GM23338 (cell line): ENCODE results near the gene SLC15A5. TPM values are rescaled to one million over a fixed set of nuclear protein-coding genes. Genes with fewer than 3 reads are reported as not detected.

Source experiments
- ATAC-seq: fragments of 200-7000 bp; cut with Tn5 transposase; 3 replicates; pipeline ENCODE4 v1.9.1; 2020
- DNase-seq: peaks from one replicate; pipeline ENCODE4 v3.0.0-alpha.2; 2015; ENCODE audit warnings: low spot score
- H2AFZ ChIP-seq: fragments of 200-600 bp; sonication (generic); 2 replicates; pipeline ENCODE4 v1.8.0; 2016; ENCODE audit warnings: antibody characterized with exemption, mild to moderate bottlenecking, moderate library complexity
- H3F3A ChIP-seq: fragments of 200-600 bp; sonication (generic); replicated peaks from 2 replicates; pipeline ENCODE4 v1.8.0; 2017; ENCODE audit warnings: antibody characterized with exemption, mixed run types, low read depth
- H3K27ac ChIP-seq: fragments of 200-600 bp; sonication (generic); 2 replicates; pipeline ENCODE4 v1.6.1; 2016; ENCODE audit warnings: low read depth
- H3K27me3 ChIP-seq: fragments of 200-600 bp; sonication (generic); 2 replicates; pipeline ENCODE4 v1.8.0; 2016; ENCODE audit warnings: mild to moderate bottlenecking, mixed run types, moderate library complexity; ENCODE audit not compliant: insufficient read depth
- H3K36me3 ChIP-seq: fragments of 200-600 bp; sonication (generic); 2 replicates; pipeline ENCODE4 v1.8.0; 2016; ENCODE audit warnings: mild to moderate bottlenecking; ENCODE audit not compliant: insufficient read depth
- H3K4me1 ChIP-seq: fragments of 200-600 bp; sonication (generic); 2 replicates; pipeline ENCODE4 v1.8.0; 2016; ENCODE audit warnings: mild to moderate bottlenecking, moderate library complexity; ENCODE audit not compliant: insufficient read depth
- H3K4me2 ChIP-seq: fragments of 200-600 bp; sonication (generic); 2 replicates; pipeline ENCODE4 v1.7.1; 2017; ENCODE audit warnings: mixed run types
- H3K4me3 ChIP-seq: fragments of 200-600 bp; sonication (generic); 2 replicates; pipeline ENCODE4 v1.6.1; 2016; ENCODE audit warnings: mixed run types
- H3K79me2 ChIP-seq: fragments of 200-600 bp; sonication (generic); replicated peaks from 2 replicates; pipeline ENCODE4 v1.8.0; 2017; ENCODE audit warnings: mild to moderate bottlenecking; ENCODE audit not compliant: insufficient read depth
- H3K9me2 ChIP-seq: fragments of 200-600 bp; sonication (generic); 2 replicates; pipeline ENCODE4 v1.8.0; 2017; ENCODE audit not compliant: insufficient read depth
- H4K20me1 ChIP-seq: fragments of 200-600 bp; sonication (generic); replicated peaks from 2 replicates; pipeline ENCODE4 v1.8.0; 2017; ENCODE audit warnings: mild to moderate bottlenecking; ENCODE audit not compliant: insufficient read depth
- H3K27ac Mint-ChIP-seq: 2 replicates; pipeline ENCODE4 v1.8.0; 2020; ENCODE audit warnings: inconsistent platforms, mild to moderate bottlenecking, moderate library complexity, mixed read lengths
- H3K27me3 Mint-ChIP-seq: 3 replicates; pipeline ENCODE4 v1.8.0; 2022; ENCODE audit warnings: low read depth, mild to moderate bottlenecking, moderate library complexity, mixed read lengths, inconsistent platforms; ENCODE audit not compliant: insufficient read depth, poor library complexity
- H3K36me3 Mint-ChIP-seq: 3 replicates; pipeline ENCODE4 v1.8.0; 2021; ENCODE audit warnings: low read depth, mild to moderate bottlenecking, inconsistent platforms, moderate library complexity, mixed read lengths
- H3K4me1 Mint-ChIP-seq: 3 replicates; pipeline ENCODE4 v1.8.0; 2020; ENCODE audit warnings: mild to moderate bottlenecking, inconsistent platforms, mixed read lengths
- H3K4me3 Mint-ChIP-seq: 3 replicates; pipeline ENCODE4 v1.8.0; 2021; ENCODE audit warnings: moderate library complexity, mild to moderate bottlenecking, inconsistent platforms, mixed read lengths
- H3K9me3 Mint-ChIP-seq: 3 replicates; pipeline ENCODE4 v1.8.0; 2020; ENCODE audit warnings: moderate library complexity, mild to moderate bottlenecking, inconsistent platforms, mixed read lengths
- REST ChIP-seq: IDR thresholded peaks from one replicate; pipeline ENCODE4 v1.6.1; 2018; ENCODE audit warnings: antibody characterized with exemption; ENCODE audit not compliant: unreplicated experiment
- ZNF114 ChIP-seq: fragments of 250-450 bp; sonication (Bioruptor Pico); IDR thresholded peaks from 2 replicates; pipeline ENCODE4 v1.5.0; 2020; ENCODE audit warnings: mild to moderate bottlenecking, moderate library complexity
- polyA plus RNA-seq: library from polyadenylated mRNA; unstranded; fragments of >200 nt; fragmentation: Nextera tagmentation; extraction: Ambion mirVana; gene quantifications from 2 replicates; pipeline ENCODE4 v1.2.1, GENCODE V29; 2016
- total RNA-seq: library from RNA; depleted of rRNA; stranded (reverse); fragments of >200 nt; shearing (Covaris generic); gene quantifications from 2 replicates; pipeline ENCODE4 v1.2.3, GENCODE V29; 2014
- TF ChIP-seq, protein P1 (sequence below): fragments of 250-450 bp; sonication (Bioruptor Pico); IDR thresholded peaks from 2 replicates; pipeline ENCODE4 v1.5.0; 2020; ENCODE audit warnings: mild to moderate bottlenecking, moderate library complexity

Gene SLC15A5
- total and polyA plus RNA-seq, 2 experiments from 2014 or later, result not detected

DNA sequence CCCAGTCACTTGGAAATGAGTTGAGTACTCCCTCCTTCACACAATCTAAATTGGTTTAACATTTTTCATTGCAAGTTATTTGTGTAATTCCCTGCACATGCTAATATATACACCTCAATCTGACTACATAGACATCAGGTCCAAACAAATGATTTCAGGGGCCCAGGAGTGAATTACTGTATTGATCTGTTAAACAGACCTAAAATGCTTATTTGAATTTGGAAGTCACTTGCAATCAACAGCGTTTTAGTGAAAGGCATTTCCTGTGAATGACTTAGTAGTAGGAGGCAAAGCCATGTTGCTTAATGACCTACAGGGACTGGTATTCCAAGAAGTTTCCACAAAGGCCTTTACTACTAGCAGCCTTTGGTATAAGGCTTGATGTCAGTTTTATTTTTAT, 22.6 kb upstream of the SLC15A5 start:
- Mint-ChIP-seq H3K4me1 (peaks cover 4% of the 10 kb centered on the region; the same call in 2 of the 3 replicates), H3K9me3 (no peaks in the 10 kb centered on the region), H3K4me3 (no peak overlapping the region), H3K27ac (peak overlapping the region; percentile 14; the same call in 1 of the 2 replicates), H3K36me3 (no peaks in the 10 kb centered on the region), H3K27me3 (no peaks in the 10 kb centered on the region)
- ATAC-seq (no peak), DNase-seq (peak; percentile 40)
- H4K20me1 ChIP-seq, result no peaks in the 10 kb centered on the region
- H3K9me2 ChIP-seq, result no peaks in the 10 kb centered on the region; the same call in 1 of the 2 replicates
- no peaks in the 10 kb centered on the region for H3K79me2 ChIP-seq
- H3K27ac ChIP-seq, result no peak overlapping the region
- TF ChIP-seq REST (no peak), ZNF114 (CRISPR knock-in tag) (no peak)
- TF ChIP-seq, protein P1, sequence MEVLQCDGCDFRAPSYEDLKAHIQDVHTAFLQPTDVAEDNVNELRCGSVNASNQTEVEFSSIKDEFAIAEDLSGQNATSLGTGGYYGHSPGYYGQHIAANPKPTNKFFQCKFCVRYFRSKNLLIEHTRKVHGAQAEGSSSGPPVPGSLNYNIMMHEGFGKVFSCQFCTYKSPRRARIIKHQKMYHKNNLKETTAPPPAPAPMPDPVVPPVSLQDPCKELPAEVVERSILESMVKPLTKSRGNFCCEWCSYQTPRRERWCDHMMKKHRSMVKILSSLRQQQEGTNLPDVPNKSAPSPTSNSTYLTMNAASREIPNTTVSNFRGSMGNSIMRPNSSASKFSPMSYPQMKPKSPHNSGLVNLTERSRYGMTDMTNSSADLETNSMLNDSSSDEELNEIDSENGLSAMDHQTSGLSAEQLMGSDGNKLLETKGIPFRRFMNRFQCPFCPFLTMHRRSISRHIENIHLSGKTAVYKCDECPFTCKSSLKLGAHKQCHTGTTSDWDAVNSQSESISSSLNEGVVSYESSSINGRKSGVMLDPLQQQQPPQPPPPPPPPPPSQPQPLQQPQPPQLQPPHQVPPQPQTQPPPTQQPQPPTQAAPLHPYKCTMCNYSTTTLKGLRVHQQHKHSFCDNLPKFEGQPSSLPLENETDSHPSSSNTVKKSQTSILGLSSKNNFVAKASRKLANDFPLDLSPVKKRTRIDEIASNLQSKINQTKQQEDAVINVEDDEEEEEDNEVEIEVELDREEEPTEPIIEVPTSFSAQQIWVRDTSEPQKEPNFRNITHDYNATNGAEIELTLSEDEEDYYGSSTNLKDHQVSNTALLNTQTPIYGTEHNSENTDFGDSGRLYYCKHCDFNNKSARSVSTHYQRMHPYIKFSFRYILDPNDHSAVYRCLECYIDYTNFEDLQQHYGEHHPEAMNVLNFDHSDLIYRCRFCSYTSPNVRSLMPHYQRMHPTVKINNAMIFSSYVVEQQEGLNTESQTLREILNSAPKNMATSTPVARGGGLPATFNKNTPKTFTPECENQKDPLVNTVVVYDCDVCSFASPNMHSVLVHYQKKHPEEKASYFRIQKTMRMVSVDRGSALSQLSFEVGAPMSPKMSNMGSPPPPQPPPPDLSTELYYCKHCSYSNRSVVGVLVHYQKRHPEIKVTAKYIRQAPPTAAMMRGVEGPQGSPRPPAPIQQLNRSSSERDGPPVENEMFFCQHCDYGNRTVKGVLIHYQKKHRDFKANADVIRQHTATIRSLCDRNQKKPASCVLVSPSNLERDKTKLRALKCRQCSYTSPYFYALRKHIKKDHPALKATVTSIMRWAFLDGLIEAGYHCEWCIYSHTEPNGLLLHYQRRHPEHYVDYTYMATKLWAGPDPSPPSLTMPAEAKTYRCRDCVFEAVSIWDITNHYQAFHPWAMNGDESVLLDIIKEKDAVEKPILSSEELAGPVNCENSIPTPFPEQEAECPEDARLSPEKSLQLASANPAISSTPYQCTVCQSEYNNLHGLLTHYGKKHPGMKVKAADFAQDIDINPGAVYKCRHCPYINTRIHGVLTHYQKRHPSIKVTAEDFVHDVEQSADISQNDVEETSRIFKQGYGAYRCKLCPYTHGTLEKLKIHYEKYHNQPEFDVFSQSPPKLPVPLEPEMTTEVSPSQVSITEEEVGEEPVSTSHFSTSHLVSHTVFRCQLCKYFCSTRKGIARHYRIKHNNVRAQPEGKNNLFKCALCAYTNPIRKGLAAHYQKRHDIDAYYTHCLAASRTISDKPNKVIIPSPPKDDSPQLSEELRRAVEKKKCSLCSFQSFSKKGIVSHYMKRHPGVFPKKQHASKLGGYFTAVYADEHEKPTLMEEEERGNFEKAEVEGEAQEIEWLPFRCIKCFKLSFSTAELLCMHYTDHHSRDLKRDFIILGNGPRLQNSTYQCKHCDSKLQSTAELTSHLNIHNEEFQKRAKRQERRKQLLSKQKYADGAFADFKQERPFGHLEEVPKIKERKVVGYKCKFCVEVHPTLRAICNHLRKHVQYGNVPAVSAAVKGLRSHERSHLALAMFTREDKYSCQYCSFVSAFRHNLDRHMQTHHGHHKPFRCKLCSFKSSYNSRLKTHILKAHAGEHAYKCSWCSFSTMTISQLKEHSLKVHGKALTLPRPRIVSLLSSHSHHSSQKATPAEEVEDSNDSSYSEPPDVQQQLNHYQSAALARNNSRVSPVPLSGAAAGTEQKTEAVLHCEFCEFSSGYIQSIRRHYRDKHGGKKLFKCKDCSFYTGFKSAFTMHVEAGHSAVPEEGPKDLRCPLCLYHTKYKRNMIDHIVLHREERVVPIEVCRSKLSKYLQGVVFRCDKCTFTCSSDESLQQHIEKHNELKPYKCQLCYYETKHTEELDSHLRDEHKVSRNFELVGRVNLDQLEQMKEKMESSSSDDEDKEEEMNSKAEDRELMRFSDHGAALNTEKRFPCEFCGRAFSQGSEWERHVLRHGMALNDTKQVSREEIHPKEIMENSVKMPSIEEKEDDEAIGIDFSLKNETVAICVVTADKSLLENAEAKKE (CRISPR knock-in tag), result no peak
- H2AFZ ChIP-seq, result no peak overlapping the region
- peaks cover 12% of the 10 kb centered on the region; the same call in 1 of the 2 replicates for H3K4me1 ChIP-seq
- H3K4me2 ChIP-seq, result peak overlapping the region; percentile 7; the same call in 1 of the 2 replicates
- H3F3A ChIP-seq, result no peaks in the 10 kb centered on the region
- no peaks in the 10 kb centered on the region for H3K36me3 ChIP-seq
- H3K4me3 ChIP-seq, result no peak overlapping the region
- no peaks in the 10 kb centered on the region for H3K27me3 ChIP-seq
